ENCODE results near the gene PLEKHH1. TPM values are rescaled to one million over a fixed set of nuclear protein-coding genes. Genes with fewer than 3 reads are reported as not detected.

Gene PLEKHH1
- total and polyA plus RNA-seq, 9 of the 15 experiments (the other 6 are each of a cell fraction or from before 2014, with no cell fraction given) = 0.76 to 5.9 (median 2.9) TPM

GRCh38 chr14:67619446-67620216, 86.5 kb downstream of the PLEKHH1 start, which contains the start of gene ARG2 (continued):
- TF ChIP-seq NFATC3 (IDR thresholded peaks at IDR 0.05) (no peak), JUNB (CRISPR knock-in tag; conservative IDR thresholded peaks at IDR 0.05) (peak; percentile 99), ZNF655 (CRISPR knock-in tag; IDR thresholded peaks at IDR 0.05) (no peak), MECOM (CRISPR knock-in tag; IDR thresholded peaks at IDR 0.05) (no peak), DIDO1 (tag; IDR thresholded peaks at IDR 0.05; ENCODE audit: low read depth) (no peak), ZSCAN29 (IDR thresholded peaks at IDR 0.05) (no peak), MTA1 (IDR thresholded peaks at IDR 0.05; ENCODE audit: borderline replicate concordance) (0 out of 2 replicates have a peak, but pooled peaks have one; percentile 22), ELF2 (CRISPR knock-in tag; IDR thresholded peaks at IDR 0.05) (no peak), ZBTB26 (CRISPR knock-in tag; IDR thresholded peaks at IDR 0.05) (no peak), TARDBP (IDR thresholded peaks at IDR 0.05) (no peak), FOXJ2 (tag; IDR thresholded peaks at IDR 0.05) (no peak), ELK1 (CRISPR knock-in tag; IDR thresholded peaks at IDR 0.05) (no peak), PHF8 (IDR thresholded peaks at IDR 0.05; ENCODE audit: borderline replicate concordance, low read length) (peak; percentile 56; the same call in 1 of the 2 replicates), ZNF324 (CRISPR knock-in tag; IDR thresholded peaks at IDR 0.05) (no peak), REST (IDR thresholded peaks at IDR 0.05; ENCODE audit: borderline replicate concordance) (peak; percentile 61), REST (CRISPR knock-in tag; IDR thresholded peaks at IDR 0.05; ENCODE audit: low read depth) (no peak), DMBX1 (CRISPR knock-in tag; IDR thresholded peaks at IDR 0.05; ENCODE audit: borderline replicate concordance) (no peak)

Data from K562 (cell line).